ENCODE data around the gene LSMEM2.
"Not testable (repeated sequence)": the region's sequence is repeated elsewhere in the genome, so short reads cannot be mapped to it uniquely, and the experiment has no call there.

The LSMEM2 gene

DNA sequence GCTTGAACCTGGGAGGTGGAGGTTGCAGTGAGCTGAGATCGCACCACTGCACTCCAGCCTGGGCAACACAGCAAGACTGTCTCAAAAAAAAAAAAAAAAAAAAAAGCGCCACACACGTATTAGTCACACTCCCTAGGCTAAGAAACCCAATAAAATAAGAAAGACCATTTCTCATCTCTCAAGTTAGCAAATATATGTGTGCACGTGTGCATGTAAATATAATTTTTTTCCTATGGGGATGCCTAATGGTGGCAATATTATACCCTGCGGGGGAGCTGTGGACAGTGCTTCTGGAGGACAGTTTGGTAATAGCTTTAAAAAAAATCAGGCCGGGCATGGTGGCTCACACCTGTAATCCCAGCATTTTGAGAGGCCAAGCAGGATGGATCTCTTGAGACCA lies 5.2 kb downstream of the LSMEM2 start:
- not testable (repeated sequence) for H3K9ac ChIP-seq (ENCODE audit: low read length in 2 of 2); H3K4me3 ChIP-seq (ENCODE audit: low read length in 2 of 2); H3K4me1 ChIP-seq (ENCODE audit: control insufficient read depth, insufficient read depth, low read length); H3K27me3 ChIP-seq (ENCODE audit: control insufficient read depth in 1 of 2, insufficient read depth in 2 of 2, low read length in 2 of 2); H3K9me3 ChIP-seq (ENCODE audit: control insufficient read depth in 2 of 2, low read length in 2 of 2); H3K27ac ChIP-seq (ENCODE audit: low read length)
- H3K36me3 ChIP-seq (ENCODE audit: control insufficient read depth in 2 of 2, insufficient read depth in 2 of 2, low read length in 2 of 2), result peaks cover 17% of the 10 kb centered on the region in 2 donors

DNA sequence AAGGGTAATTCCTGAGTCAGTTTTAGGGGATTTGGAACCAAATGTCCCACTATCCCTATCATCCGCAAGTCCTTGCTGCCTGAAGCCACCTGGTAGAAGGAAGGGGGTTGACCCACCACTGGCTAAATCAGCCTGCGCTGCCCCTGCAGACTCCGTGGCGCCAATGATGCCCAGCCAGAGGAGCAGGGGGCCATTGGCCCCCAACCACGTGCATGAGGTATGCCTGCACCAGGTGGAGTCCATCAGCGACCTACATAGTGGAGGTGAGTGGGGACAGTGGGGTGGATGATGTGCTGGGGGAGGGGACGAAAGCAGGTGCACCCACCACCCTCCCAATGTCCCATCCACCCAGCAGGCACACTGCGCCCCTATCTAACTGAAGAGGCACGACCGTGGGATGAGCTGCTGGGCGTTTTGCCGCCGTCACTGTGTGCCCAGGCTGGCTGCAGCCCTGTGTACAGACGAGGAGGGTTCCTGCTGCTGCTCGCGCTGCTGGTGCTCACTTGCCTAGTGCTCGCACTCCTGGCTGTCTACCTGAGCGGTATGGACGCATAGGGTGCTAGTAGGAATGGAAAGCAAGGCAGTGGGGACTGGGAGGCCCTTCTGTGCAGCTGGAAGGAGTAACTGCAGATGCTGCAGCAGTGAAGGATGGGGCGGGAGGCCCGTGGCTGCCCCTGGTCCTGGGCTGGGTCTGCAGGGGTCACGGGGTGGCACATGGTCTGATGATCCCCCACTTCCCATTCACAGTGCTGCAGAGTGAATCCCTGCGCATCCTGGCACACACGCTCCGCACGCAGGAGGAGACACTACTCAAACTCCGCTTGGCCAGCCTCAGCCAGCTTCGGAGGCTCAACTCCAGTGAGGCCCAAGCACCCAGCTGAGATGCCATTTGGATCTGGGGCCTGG lies 7.7 kb downstream of the LSMEM2 start:
- Histone ChIP-seq H3K27me3 (ENCODE audit: control insufficient read depth in 1 of 2, insufficient read depth in 2 of 2, low read length in 2 of 2) (no peaks in the 10 kb centered on the region), H3K36me3 (ENCODE audit: control insufficient read depth in 2 of 2, insufficient read depth in 2 of 2, low read length in 2 of 2) (peaks cover 28 to 30% of the 10 kb centered on the region in 2 donors), H3K9ac (ENCODE audit: low read length in 2 of 2) (no peak overlapping the region), H3K4me3 (ENCODE audit: low read length in 2 of 2) (no peak overlapping the region), H3K4me1 (ENCODE audit: control insufficient read depth, insufficient read depth, low read length) (peaks cover 12% of the 10 kb centered on the region), H3K27ac (ENCODE audit: low read length) (no peak overlapping the region), H3K9me3 (ENCODE audit: control insufficient read depth in 2 of 2, low read length in 2 of 2) (no peaks in the 10 kb centered on the region)

DNA sequence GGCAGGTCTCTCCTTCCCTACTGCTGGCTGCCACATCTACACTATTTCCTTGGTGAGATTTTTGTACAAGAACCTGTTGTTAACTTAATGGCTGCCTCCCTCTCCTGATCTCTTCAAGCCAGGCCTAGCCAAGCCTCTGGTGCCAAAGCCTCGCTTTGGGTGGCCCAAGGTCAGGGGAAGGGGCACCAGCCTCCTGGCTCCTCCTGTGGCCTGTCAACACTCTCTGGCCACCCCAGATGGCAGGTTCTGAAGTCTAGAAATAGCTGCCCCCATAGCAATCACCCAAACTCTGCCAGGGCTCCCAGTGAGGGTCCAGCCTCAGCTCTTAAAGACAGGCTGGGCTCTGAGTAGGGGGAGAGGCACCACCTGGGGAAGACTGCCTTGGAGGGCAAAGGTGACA lies 8.4 kb downstream of the LSMEM2 start:
- Histone ChIP-seq H3K27ac (ENCODE audit: low read length) (no peak overlapping the region), H3K9ac (ENCODE audit: low read length in 2 of 2) (no peak overlapping the region), H3K27me3 (ENCODE audit: control insufficient read depth in 1 of 2, insufficient read depth in 2 of 2, low read length in 2 of 2) (no peaks in the 10 kb centered on the region), H3K4me1 (ENCODE audit: control insufficient read depth, insufficient read depth, low read length) (peaks cover 14% of the 10 kb centered on the region), H3K9me3 (ENCODE audit: control insufficient read depth in 2 of 2, low read length in 2 of 2) (no peaks in the 10 kb centered on the region), H3K4me3 (ENCODE audit: low read length in 2 of 2) (no peak overlapping the region), H3K36me3 (ENCODE audit: control insufficient read depth in 2 of 2, insufficient read depth in 2 of 2, low read length in 2 of 2) (peaks cover 28 to 30% of the 10 kb centered on the region in 2 donors)

DNA sequence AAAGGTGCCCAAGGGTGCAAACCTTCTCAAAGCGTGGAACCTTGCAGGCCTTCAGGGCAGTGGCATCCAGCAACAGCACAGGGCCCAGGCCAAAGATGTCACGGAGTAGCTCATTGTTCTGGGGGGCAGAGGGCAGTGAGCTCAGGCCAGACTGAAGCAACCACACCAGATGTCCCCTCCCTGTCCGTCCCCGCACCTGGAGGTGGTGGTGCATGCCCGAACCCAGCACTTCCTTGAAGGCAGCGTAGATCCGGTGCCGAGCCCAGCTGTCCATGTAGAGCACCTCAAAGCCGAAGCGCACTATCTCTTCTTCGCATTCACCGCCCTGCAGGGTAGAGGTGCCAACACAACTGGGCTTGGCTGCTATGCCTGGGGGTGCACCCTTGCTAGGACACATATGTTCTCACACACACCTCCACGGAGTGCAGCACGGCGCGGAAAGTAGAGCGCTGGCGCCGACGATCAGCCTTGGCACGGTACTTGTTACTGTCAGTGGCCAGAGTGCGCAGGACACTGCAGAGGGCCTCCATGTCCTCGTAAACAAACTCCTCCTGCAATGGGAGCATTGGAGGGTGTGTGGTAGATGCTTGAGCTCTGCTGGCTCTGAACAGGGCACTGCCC lies 9.6 kb downstream of the LSMEM2 start:
- Histone ChIP-seq H3K9me3 (ENCODE audit: control insufficient read depth in 2 of 2, low read length in 2 of 2) (no peaks in the 10 kb centered on the region), H3K4me1 (ENCODE audit: control insufficient read depth, insufficient read depth, low read length) (peaks cover 23% of the 10 kb centered on the region), H3K36me3 (ENCODE audit: control insufficient read depth in 2 of 2, insufficient read depth in 2 of 2, low read length in 2 of 2) (peaks cover 28 to 30% of the 10 kb centered on the region in 2 donors), H3K27ac (ENCODE audit: low read length) (no peak overlapping the region), H3K9ac (ENCODE audit: low read length in 2 of 2) (no peak overlapping the region), H3K27me3 (ENCODE audit: control insufficient read depth in 1 of 2, insufficient read depth in 2 of 2, low read length in 2 of 2) (no peaks in the 10 kb centered on the region), H3K4me3 (ENCODE audit: low read length in 2 of 2) (no peak overlapping the region)

DNA sequence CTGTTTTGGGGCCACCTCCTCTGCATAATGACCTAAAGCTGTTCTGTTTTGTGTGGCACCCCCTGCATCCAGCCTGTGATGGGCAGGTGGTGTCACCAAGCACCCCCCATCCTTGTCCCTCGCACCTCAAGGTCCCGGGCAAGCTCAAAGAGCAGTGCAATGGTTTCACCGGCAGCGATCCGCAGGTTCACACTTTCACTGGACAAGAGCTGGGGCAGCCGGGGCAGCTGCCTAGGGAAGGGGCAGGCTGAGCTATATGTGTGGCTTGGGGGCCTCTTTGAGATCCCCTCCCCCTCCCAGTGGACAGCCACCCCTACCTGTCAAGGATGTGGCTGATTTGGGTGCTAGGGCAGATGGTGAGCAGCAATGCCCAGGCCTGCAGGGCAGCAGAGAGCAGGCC lies 10.2 kb downstream of the LSMEM2 start:
- H3K4me1 ChIP-seq (ENCODE audit: control insufficient read depth, insufficient read depth, low read length), result peaks cover 23% of the 10 kb centered on the region
- H3K27me3 ChIP-seq (ENCODE audit: control insufficient read depth in 1 of 2, insufficient read depth in 2 of 2, low read length in 2 of 2), result no peaks in the 10 kb centered on the region
- no peaks in the 10 kb centered on the region for H3K9me3 ChIP-seq (ENCODE audit: control insufficient read depth in 2 of 2, low read length in 2 of 2)
- no peak overlapping the region for H3K9ac ChIP-seq (ENCODE audit: low read length in 2 of 2)
- H3K4me3 ChIP-seq (ENCODE audit: low read length in 2 of 2), result no peak overlapping the region
- peaks cover 28 to 30% of the 10 kb centered on the region in 2 donors for H3K36me3 ChIP-seq (ENCODE audit: control insufficient read depth in 2 of 2, insufficient read depth in 2 of 2, low read length in 2 of 2)
- no peak overlapping the region for H3K27ac ChIP-seq (ENCODE audit: low read length)

DNA sequence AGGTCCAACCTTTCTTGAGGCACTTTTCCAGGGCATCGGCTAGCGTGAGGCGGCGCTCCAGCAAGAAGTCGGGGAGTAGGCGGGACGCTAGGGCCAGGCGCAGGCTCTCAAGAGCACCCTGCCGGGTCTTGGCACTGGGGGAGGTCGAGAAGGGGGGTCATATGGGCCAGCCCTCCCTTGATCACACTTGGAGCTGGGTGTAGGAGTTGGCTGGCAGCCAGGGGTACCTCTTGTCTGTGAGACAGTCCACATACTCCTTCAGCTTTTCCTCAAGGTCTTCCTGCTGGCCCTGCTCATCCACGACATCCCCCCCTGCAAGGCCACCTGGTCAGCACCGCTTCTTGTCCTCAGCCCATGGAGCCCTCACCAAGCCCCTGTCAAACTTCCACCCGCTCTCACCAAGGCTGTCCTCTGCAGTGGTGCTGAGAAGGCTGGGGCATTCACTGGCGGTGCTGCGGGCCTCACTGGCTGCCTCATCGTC lies 11.3 kb downstream of the LSMEM2 start:
- Histone ChIP-seq H3K36me3 (ENCODE audit: control insufficient read depth in 2 of 2, insufficient read depth in 2 of 2, low read length in 2 of 2) (peaks cover 28 to 30% of the 10 kb centered on the region in 2 donors), H3K9ac (ENCODE audit: low read length in 2 of 2) (no peak overlapping the region)

DNA sequence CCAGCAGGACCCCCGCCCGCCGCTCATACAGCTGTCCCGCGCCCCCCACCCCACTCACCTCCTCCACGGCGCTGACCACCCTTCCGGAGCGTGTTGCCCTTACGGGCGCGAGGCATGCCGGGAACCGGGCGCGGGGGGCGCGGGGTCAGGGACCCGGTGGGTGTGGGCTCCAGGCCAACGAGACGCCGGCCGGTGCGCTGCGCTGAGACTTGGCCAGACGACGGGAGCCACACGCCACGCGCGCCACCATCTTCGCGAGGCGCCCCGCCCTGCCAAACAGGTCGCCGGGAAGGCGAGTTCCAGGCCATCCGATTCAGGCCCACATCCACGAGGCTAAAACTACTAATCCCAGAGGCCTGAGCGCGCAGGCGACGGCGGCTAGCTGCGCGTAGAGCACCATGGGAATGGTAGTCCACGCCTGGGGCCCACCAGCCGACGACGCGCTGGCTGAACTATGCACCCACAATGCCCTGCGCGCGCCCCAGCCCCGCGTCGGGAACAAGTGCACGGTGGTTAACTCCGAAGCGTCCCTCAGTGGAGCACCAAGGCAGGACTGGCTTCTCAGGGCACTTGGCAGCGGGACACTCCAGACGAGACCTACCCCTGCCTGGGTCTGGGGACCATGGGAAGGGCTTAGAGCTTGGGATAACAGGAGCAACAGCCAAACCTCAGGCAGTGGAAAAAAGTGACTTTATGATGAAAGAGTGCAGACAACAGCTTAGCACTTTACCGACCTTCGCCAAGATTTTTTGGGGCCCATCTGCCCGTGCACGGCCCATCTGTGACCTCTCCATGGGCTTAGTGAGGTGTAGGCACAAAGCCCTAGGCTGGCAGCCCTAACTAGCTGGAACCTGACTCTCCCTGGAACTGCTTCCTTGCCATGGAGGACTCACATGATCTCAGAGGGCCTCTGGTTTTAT lies 13.5 kb downstream of the LSMEM2 start, which contains the start of gene IFRD2:
Gene IFRD2 (minus strand): TSS at position 271 of the 920 bp plus-strand sequence. CDS start 155 bp downstream, at position 116.
- no peaks in the 10 kb centered on the region for H3K27me3 ChIP-seq (ENCODE audit: control insufficient read depth in 1 of 2, insufficient read depth in 2 of 2, low read length in 2 of 2)
- peaks cover 23% of the 10 kb centered on the region for H3K4me1 ChIP-seq (ENCODE audit: control insufficient read depth, insufficient read depth, low read length)
- H3K36me3 ChIP-seq (ENCODE audit: control insufficient read depth in 2 of 2, insufficient read depth in 2 of 2, low read length in 2 of 2), result peaks cover 26 to 28% of the 10 kb centered on the region in 2 donors
- peak within 1 kb of the TSS; percentile 90 for H3K27ac ChIP-seq (ENCODE audit: low read length)
- peak within 1 kb of the TSS; percentile 86 to 92 for H3K9ac ChIP-seq (ENCODE audit: low read length in 2 of 2)
- peak within 1 kb of the TSS; percentile 92 to 98 for H3K4me3 ChIP-seq (ENCODE audit: low read length in 2 of 2)
- no peaks in the 10 kb centered on the region for H3K9me3 ChIP-seq (ENCODE audit: control insufficient read depth in 2 of 2, low read length in 2 of 2)

More for the DNA sequence above, 11.3 kb downstream of the LSMEM2 start:
- no peaks in the 10 kb centered on the region for H3K9me3 ChIP-seq (ENCODE audit: control insufficient read depth in 2 of 2, low read length in 2 of 2)
- H3K27ac ChIP-seq (ENCODE audit: low read length), result no peak overlapping the region
- no peaks in the 10 kb centered on the region for H3K27me3 ChIP-seq (ENCODE audit: control insufficient read depth in 1 of 2, insufficient read depth in 2 of 2, low read length in 2 of 2)
- H3K4me3 ChIP-seq (ENCODE audit: low read length in 2 of 2), result no peak overlapping the region
- H3K4me1 ChIP-seq (ENCODE audit: control insufficient read depth, insufficient read depth, low read length), result peaks cover 23% of the 10 kb centered on the region

DNA sequence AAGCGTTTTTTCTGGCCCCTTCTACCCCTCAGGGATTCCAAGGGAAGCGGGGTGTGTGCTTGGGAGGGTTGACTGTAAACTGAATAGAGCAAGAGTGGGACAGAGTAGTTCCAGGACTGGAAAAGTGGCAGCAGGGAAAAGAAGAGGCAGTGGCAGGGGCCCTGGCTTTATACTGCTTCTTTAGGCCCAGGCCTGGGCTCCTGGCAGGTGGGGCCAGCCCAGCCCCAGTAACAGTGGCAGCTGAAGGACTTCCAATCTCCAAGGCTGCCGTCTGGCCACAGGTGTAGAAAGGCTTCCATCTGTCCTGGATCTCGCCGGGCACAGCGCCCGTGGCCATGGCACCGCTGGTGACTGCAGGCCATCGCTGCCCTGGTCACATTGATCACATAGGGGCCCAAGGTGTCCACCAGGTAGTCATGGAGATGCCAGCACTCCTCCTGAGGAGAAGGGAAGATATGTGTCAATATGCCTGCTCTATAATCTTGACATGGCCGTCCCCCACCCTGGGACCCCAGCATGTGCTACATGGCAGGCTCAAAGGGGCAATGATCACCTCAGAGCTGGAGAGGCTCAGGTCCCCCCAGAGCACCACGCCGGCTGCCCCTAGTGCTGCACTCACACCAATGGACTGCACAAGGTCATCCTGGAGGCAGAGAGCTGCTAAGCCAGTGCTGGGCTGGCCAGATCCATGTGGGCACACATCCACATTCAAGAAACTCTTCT lies 14.4 kb downstream of the LSMEM2 start:
- Histone ChIP-seq H3K27ac (ENCODE audit: low read length) (peak overlapping the region; percentile 90), H3K9me3 (ENCODE audit: control insufficient read depth in 2 of 2, low read length in 2 of 2) (no peaks in the 10 kb centered on the region), H3K27me3 (ENCODE audit: control insufficient read depth in 1 of 2, insufficient read depth in 2 of 2, low read length in 2 of 2) (no peaks in the 10 kb centered on the region), H3K9ac (ENCODE audit: low read length in 2 of 2) (peak overlapping the region; percentile 77 to 92), H3K36me3 (ENCODE audit: control insufficient read depth in 2 of 2, insufficient read depth in 2 of 2, low read length in 2 of 2) (peaks cover 20 to 22% of the 10 kb centered on the region in 2 donors), H3K4me1 (ENCODE audit: control insufficient read depth, insufficient read depth, low read length) (peaks cover 26% of the 10 kb centered on the region), H3K4me3 (ENCODE audit: low read length in 2 of 2) (peak overlapping the region; percentile 50 to 92)

DNA sequence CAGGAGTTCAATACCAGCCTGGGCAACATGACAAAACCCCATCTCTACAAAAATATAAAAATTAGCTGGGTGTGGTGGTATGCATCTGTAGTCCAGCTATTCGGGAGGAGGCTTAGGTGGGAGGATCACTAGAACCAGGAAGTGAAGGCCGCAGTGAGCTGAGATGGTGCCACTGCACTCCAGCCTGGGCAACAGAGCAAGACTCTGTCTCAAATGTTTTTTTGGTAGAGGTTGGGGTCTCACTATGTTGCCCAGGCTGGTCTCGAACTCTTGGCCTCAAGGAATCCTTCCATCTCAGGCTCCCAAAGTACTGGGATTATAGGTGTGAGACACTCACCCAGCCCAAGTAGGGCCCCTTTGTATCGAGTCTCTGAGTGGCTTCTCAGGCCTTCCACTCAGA lies 15.2 kb downstream of the LSMEM2 start:
- Histone ChIP-seq H3K4me3 (ENCODE audit: low read length in 2 of 2) (no peak overlapping the region), H3K27ac (ENCODE audit: low read length) (no peak overlapping the region), H3K4me1 (ENCODE audit: control insufficient read depth, insufficient read depth, low read length) (peaks cover 34% of the 10 kb centered on the region), H3K9me3 (ENCODE audit: control insufficient read depth in 2 of 2, low read length in 2 of 2) (no peaks in the 10 kb centered on the region), H3K27me3 (ENCODE audit: control insufficient read depth in 1 of 2, insufficient read depth in 2 of 2, low read length in 2 of 2) (no peaks in the 10 kb centered on the region), H3K36me3 (ENCODE audit: control insufficient read depth in 2 of 2, insufficient read depth in 2 of 2, low read length in 2 of 2) (peaks cover 11 to 13% of the 10 kb centered on the region in 2 donors), H3K9ac (ENCODE audit: low read length in 2 of 2) (no peak overlapping the region)

All from stomach smooth muscle (tissue), 2 donors.